GM23338 (cell line): Measurements from ENCODE around the gene GPR4. TPM values are rescaled to one million over a fixed set of nuclear protein-coding genes. Genes with fewer than 3 reads are reported as not detected.

ENCODE experiments used
- ATAC-seq: fragments of 200-7000 bp; cut with Tn5 transposase; 3 replicates; pipeline ENCODE4 v1.9.1; 2020
- DNase-seq: peaks from one replicate; pipeline ENCODE4 v3.0.0-alpha.2; 2015; ENCODE audit warnings: low spot score
- H2AFZ ChIP-seq: fragments of 200-600 bp; sonication (generic); 2 replicates; pipeline ENCODE4 v1.8.0; 2016; ENCODE audit warnings: antibody characterized with exemption, mild to moderate bottlenecking, moderate library complexity
- H3F3A ChIP-seq: fragments of 200-600 bp; sonication (generic); replicated peaks from 2 replicates; pipeline ENCODE4 v1.8.0; 2017; ENCODE audit warnings: antibody characterized with exemption, mixed run types, low read depth
- H3K27ac ChIP-seq: fragments of 200-600 bp; sonication (generic); 2 replicates; pipeline ENCODE4 v1.6.1; 2016; ENCODE audit warnings: low read depth
- H3K27me3 ChIP-seq: fragments of 200-600 bp; sonication (generic); 2 replicates; pipeline ENCODE4 v1.8.0; 2016; ENCODE audit warnings: mild to moderate bottlenecking, mixed run types, moderate library complexity; ENCODE audit not compliant: insufficient read depth
- H3K36me3 ChIP-seq: fragments of 200-600 bp; sonication (generic); 2 replicates; pipeline ENCODE4 v1.8.0; 2016; ENCODE audit warnings: mild to moderate bottlenecking; ENCODE audit not compliant: insufficient read depth
- H3K4me1 ChIP-seq: fragments of 200-600 bp; sonication (generic); 2 replicates; pipeline ENCODE4 v1.8.0; 2016; ENCODE audit warnings: mild to moderate bottlenecking, moderate library complexity; ENCODE audit not compliant: insufficient read depth
- H3K4me2 ChIP-seq: fragments of 200-600 bp; sonication (generic); 2 replicates; pipeline ENCODE4 v1.7.1; 2017; ENCODE audit warnings: mixed run types
- H3K4me3 ChIP-seq: fragments of 200-600 bp; sonication (generic); 2 replicates; pipeline ENCODE4 v1.6.1; 2016; ENCODE audit warnings: mixed run types
- H3K79me2 ChIP-seq: fragments of 200-600 bp; sonication (generic); replicated peaks from 2 replicates; pipeline ENCODE4 v1.8.0; 2017; ENCODE audit warnings: mild to moderate bottlenecking; ENCODE audit not compliant: insufficient read depth
- H3K9me2 ChIP-seq: fragments of 200-600 bp; sonication (generic); 2 replicates; pipeline ENCODE4 v1.8.0; 2017; ENCODE audit not compliant: insufficient read depth
- H4K20me1 ChIP-seq: fragments of 200-600 bp; sonication (generic); replicated peaks from 2 replicates; pipeline ENCODE4 v1.8.0; 2017; ENCODE audit warnings: mild to moderate bottlenecking; ENCODE audit not compliant: insufficient read depth
- H3K27ac Mint-ChIP-seq: 2 replicates; pipeline ENCODE4 v1.8.0; 2020; ENCODE audit warnings: inconsistent platforms, mild to moderate bottlenecking, moderate library complexity, mixed read lengths
- H3K27me3 Mint-ChIP-seq: 3 replicates; pipeline ENCODE4 v1.8.0; 2022; ENCODE audit warnings: low read depth, mild to moderate bottlenecking, moderate library complexity, mixed read lengths, inconsistent platforms; ENCODE audit not compliant: insufficient read depth, poor library complexity
- H3K36me3 Mint-ChIP-seq: 3 replicates; pipeline ENCODE4 v1.8.0; 2021; ENCODE audit warnings: low read depth, mild to moderate bottlenecking, inconsistent platforms, moderate library complexity, mixed read lengths
- H3K4me1 Mint-ChIP-seq: 3 replicates; pipeline ENCODE4 v1.8.0; 2020; ENCODE audit warnings: mild to moderate bottlenecking, inconsistent platforms, mixed read lengths
- H3K4me3 Mint-ChIP-seq: 3 replicates; pipeline ENCODE4 v1.8.0; 2021; ENCODE audit warnings: moderate library complexity, mild to moderate bottlenecking, inconsistent platforms, mixed read lengths
- H3K9me3 Mint-ChIP-seq: 3 replicates; pipeline ENCODE4 v1.8.0; 2020; ENCODE audit warnings: moderate library complexity, mild to moderate bottlenecking, inconsistent platforms, mixed read lengths
- CTCF ChIP-seq, 2 experiments: fragments of 200-600 bp in 1 of 2; sonication (generic) in 1 of 2; conservative IDR thresholded peaks; 2 replicates each; pipeline versions ENCODE4 v1.5.1 to v1.6.1; 2016 to 2017; ENCODE audit warnings: antibody characterized with exemption in 2 of 2, low read depth in 2 of 2, mild to moderate bottlenecking in 2 of 2, moderate library complexity in 1 of 2
- ETS1 ChIP-seq: IDR thresholded peaks from 2 replicates; pipeline ENCODE4 v1.6.1; 2016; ENCODE audit warnings: antibody characterized with exemption
- EZH2phosphoT487 ChIP-seq: fragments of 200-600 bp; sonication (generic); IDR thresholded peaks from one replicate; pipeline ENCODE4 v1.8.1; 2018; ENCODE audit warnings: antibody characterized with exemption; ENCODE audit not compliant: unreplicated experiment
- ZNF114 ChIP-seq: fragments of 250-450 bp; sonication (Bioruptor Pico); IDR thresholded peaks from 2 replicates; pipeline ENCODE4 v1.5.0; 2020; ENCODE audit warnings: mild to moderate bottlenecking, moderate library complexity
- ZNF331 ChIP-seq: fragments of 250-450 bp; sonication (Bioruptor Pico); IDR thresholded peaks from 2 replicates; pipeline ENCODE4 v1.5.0; 2020; ENCODE audit warnings: low read depth, mild to moderate bottlenecking, moderate library complexity
- ZNF462 ChIP-seq: fragments of 250-450 bp; sonication (Bioruptor Pico); IDR thresholded peaks from 2 replicates; pipeline ENCODE4 v1.5.0; 2020; ENCODE audit warnings: mild to moderate bottlenecking, moderate library complexity
- polyA plus RNA-seq: library from polyadenylated mRNA; unstranded; fragments of >200 nt; fragmentation: Nextera tagmentation; extraction: Ambion mirVana; gene quantifications from 2 replicates; pipeline ENCODE4 v1.2.1, GENCODE V29; 2016
- total RNA-seq: library from RNA; depleted of rRNA; stranded (reverse); fragments of >200 nt; shearing (Covaris generic); gene quantifications from 2 replicates; pipeline ENCODE4 v1.2.3, GENCODE V29; 2014

GPR4 gene
- total and polyA plus RNA-seq, 2 experiments from 2014 or later, result 0.06 to 0.14 TPM

- Histone ChIP-seq H3K4me2 (peak overlapping the region; percentile 68), H3K36me3 (no peaks in the 10 kb centered on the region), H3K4me1 (0 out of 2 replicates have a peak, but pooled peaks cover 1% of the 10 kb centered on the region), H3K79me2 (no peaks in the 10 kb centered on the region), H3K4me3 (peak overlapping the region; percentile 39; the same call in 1 of the 2 replicates), H4K20me1 (no peaks in the 10 kb centered on the region; the same call in 1 of the 2 replicates), H2AFZ (peak overlapping the region; percentile 92), H3K27me3 (peaks cover 40% of the 10 kb centered on the region), H3K27ac (no peak overlapping the region), H3K9me2 (no peaks in the 10 kb centered on the region), H3F3A (peaks cover 6% of the 10 kb centered on the region)
- Mint-ChIP-seq H3K4me3 (no peak overlapping the region), H3K27ac (no peak overlapping the region), H3K4me1 (peaks cover 2% of the 10 kb centered on the region; the same call in 2 of the 3 replicates), H3K36me3 (no peaks in the 10 kb centered on the region; the same call in 2 of the 3 replicates), H3K27me3 (peaks cover 24% of the 10 kb centered on the region), H3K9me3 (peaks cover 8% of the 10 kb centered on the region; the same call in 2 of the 3 replicates)
- no peak for DNase-seq
- no peak for TF ChIP-seq ZNF462 (CRISPR knock-in tag)
- TF ChIP-seq ZNF331 (CRISPR knock-in tag), result no peak
- no peak for TF ChIP-seq CTCF (conservative IDR thresholded peaks at IDR 0.05; ENCODE audit: low read depth in 2 of 2)
- TF ChIP-seq ETS1, result no peak
- no peak for TF ChIP-seq ZNF114 (CRISPR knock-in tag)
- no peak for TF ChIP-seq EZH2phosphoT487
- peak; percentile 51 for ATAC-seq
These were observed 11.6 kb downstream of the GPR4 start for GRCh38 chr19:45590300-45591003.
